GM18909 (cell line): ENCODE results near the gene RPL18A.

ENCODE experiments used
- ATAC-seq: cut with Tn5 transposase; IDR thresholded peaks from one replicate; pipeline ENCODE4 v1.9.1; 2021; ENCODE audit warnings: mild to moderate bottlenecking; ENCODE audit not compliant: unreplicated experiment, poor library complexity

The RPL18A gene

DNA sequence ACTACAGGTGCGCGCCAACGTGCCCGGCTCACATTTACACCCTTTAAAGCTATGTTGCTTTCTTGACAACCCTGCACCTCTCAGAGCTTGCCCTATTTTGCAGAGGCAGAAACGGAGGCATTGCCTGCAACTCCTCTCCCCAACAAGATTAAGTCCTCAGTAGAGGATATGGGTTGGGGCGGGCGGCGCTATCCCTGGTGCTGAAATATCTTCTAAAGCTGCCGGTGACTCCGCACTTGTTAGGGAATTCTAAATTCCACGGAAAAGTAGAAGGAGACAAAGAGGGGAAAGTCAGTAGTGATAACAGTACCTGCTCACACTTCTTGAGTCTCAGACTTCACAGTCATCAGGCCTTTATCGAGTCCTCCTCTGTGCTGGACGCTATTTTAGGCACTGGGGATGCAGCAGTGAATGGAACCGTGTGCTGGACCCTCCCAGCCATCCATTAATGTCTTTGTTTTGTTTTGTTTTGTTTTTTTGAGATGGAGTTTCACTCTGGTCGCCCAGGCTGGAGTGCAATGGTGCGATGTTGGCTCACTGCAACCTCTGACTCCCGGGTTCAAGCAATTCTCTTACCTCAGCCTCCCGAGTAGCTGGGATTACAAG lies 30.0 kb downstream of the RPL18A start:
- no peak for ATAC-seq

DNA sequence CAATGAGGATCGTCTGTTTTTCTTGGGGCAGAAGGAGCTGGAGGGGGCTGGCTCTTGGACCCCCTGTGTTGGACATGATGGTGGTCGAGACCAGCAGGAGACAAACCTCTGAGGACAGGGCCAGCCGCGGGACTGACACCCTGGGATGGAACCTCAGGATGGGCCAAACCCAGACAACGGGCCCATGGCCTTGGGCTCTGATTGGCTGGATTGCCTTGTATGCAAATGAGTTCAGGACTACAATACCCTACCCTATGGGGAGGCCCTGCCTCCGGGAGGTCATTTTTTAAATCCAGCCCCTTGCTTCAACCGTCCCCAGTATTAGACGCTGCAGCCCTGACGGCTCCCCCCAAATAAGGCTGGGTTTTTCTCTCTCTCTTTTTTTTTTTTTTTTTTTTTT lies 34.1 kb downstream of the RPL18A start:
- no peak for ATAC-seq

DNA sequence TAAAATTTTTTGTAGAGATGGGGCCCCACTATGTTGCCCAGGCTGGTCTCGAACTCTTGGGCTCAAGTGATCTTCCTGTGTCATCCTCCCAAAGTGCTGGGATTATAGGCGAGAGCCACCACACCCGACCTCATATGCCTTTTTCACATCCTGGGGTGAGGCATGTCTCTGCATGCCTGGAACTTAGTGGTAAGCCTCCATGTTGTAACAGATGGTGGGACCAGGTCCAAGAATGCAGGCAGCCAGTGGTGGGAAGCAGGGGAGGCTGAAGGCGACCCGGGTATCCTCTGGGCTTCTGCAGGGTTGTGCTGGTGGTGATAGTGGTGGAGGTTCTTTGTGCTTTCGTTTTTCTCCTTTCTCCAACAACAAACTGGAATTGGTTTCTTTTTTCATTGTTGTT lies 43.0 kb downstream of the RPL18A start:
- ATAC-seq: no peak

DNA sequence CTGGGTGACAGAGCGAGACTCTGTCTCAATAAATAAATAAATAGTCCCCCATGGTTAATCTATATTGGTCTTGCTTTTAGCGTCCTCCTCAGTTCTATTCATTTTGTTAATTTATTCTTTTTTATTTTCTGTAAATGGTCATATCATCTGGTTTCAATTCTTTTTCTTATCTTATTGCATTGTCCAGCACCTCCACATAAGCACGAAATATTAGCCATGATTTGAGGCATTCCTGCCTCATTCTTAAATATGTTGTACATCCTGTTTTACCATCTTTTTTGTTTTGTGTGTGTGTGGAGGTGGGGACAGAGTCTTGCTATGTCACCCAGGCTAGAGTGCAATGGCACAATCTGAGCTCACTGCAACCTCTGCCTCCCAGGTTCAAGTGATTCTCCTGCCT lies 48.5 kb downstream of the RPL18A start:
- ATAC-seq: no peak

DNA sequence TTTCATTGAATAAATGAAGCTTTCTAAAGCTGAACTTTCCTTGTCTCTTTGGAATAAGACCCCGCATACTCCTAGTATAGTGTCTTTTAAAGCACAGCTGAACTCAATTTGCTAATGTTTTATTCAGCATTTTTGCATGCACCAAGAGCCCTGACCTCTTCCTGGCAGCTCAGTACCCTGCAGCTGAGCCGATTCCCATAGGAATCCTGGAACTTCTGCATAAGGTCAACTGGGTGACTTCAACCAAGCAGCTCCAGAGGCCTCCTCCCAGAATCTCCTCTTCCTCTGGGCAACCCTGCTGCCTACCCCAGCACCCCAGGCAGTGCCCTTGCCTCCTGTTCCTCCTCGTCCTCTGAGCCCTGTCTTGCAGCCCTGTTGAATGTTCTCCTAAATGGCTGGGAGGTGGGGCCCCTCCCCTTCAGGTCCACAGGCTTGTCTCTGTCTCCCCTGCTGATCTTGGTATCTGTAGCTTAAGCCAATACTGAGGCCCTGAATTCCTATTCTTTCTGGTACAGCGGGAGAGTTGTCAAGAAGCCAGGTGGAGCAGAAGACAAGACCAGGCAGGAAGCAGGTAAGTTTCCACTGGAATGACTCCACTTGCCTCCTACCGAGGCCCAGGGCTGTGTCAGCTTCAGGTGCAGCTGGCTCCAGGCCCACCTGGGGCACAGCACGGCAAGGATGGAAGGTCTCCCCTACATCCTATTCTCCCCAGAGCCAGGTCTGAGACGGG lies 49.5 kb downstream of the RPL18A start:
- no peak for ATAC-seq

DNA sequence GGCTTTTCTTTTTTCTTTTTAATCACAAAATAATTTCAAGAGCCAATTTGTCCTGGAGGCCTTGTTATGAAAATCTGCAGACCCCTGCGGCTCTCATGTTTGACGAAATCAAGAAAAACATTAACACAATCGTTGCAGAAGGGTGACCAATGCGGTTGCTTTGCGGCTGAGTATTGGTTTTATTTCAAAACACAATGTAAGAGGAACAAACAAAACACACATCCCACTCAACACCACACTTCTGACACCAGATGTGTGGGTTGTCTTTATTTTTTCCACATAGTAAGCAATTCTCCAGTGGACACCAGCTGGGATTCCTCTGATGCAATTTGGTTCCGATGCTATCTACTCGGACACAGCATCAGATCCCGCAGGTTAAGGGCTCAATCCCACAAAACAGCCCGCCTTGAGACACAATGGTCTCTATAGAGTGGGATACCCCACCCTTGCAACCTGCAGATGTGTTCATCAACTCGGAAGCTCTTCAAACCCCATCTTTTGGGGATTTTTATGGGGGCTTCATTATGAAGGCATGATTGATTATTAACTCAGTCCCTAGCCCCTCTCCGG lies 51.2 kb downstream of the RPL18A start:
- no peak for ATAC-seq
